HEK293 (cell line): ENCODE measurements around the gene DNAH9.

ENCODE experiments used
- CTCF ChIA-PET: fragments of 350-600 bp; formaldehyde crosslinking; extraction: SDS; loops from one replicate; lab custom pipeline; 2021; ENCODE audit warnings: antibody characterized with exemption; lab: Yijun Ruan, JAX
- POLR2A ChIA-PET: fragments of 300-600 bp; formaldehyde crosslinking; extraction: SDS; loops from one replicate; lab custom pipeline; 2020; ENCODE audit warnings: antibody characterized with exemption, inconsistent platforms; lab: Yijun Ruan, JAX
- H3K27ac ChIP-seq: fragments of 200-500 bp; sonication (Bioruptor generic); 2 replicates; pipeline ENCODE4 v1.5.1; 2014; ENCODE audit warnings: low read depth, low read length, control low read depth, inconsistent platforms; ENCODE audit errors: extremely low read depth
- H3K36me3 ChIP-seq, 2 experiments: fragments of 200-500 bp in 1 of 2; sonication (Bioruptor generic) in 1 of 2; 1 replicate in 1 of 2; 2 replicates in 1 of 2; pipeline ENCODE4 v1.5.1; 2014 to 2017; ENCODE audit warnings: inconsistent platforms in 2 of 2, low read length in 2 of 2; ENCODE audit not compliant: control insufficient read depth in 2 of 2, insufficient read depth in 1 of 2
- H3K4me1 ChIP-seq: fragments of 200-500 bp; sonication (Bioruptor generic); 2 replicates; pipeline ENCODE4 v1.5.1; 2014; ENCODE audit warnings: mild to moderate bottlenecking, low read length, inconsistent platforms; ENCODE audit not compliant: control insufficient read depth, insufficient read depth
- H3K4me3 ChIP-seq: 2 replicates; pipeline ENCODE4 v1.5.1; 2011; ENCODE audit warnings: low read depth, mild to moderate bottlenecking, control low read depth, low read length, moderate library complexity
- H3K9me3 ChIP-seq: fragments of 200-500 bp; sonication (Bioruptor generic); 2 replicates; pipeline ENCODE4 v1.5.1; 2014; ENCODE audit warnings: low read depth, low read length, inconsistent platforms; ENCODE audit not compliant: control insufficient read depth, insufficient read depth
- FEZF1 ChIP-seq: fragments of 450-650 bp; formaldehyde crosslinking; IDR thresholded peaks from 2 replicates; pipeline ENCODE4 v1.5.1; 2016; ENCODE audit warnings: missing biosample characterization, missing genetic modification characterization
- HOXD13 ChIP-seq: sonication (generic); formaldehyde crosslinking; IDR thresholded peaks from 2 replicates; pipeline ENCODE4 v1.8.0; 2022; ENCODE audit warnings: missing genetic modification reagents, borderline replicate concordance
- KLF10 ChIP-seq: fragments of 450-650 bp; IDR thresholded peaks from 2 replicates; pipeline ENCODE4 v1.5.1; 2018; ENCODE audit warnings: missing biosample characterization, mild to moderate bottlenecking, missing genetic modification characterization
- KLF17 ChIP-seq: fragments of 450-650 bp; formaldehyde crosslinking; IDR thresholded peaks from 2 replicates; pipeline ENCODE4 v1.5.1; 2016; ENCODE audit warnings: missing biosample characterization, missing genetic modification characterization
- MYNN ChIP-seq: fragments of 450-650 bp; formaldehyde crosslinking; IDR thresholded peaks from 2 replicates; pipeline ENCODE4 v1.5.1; 2016; ENCODE audit warnings: missing biosample characterization, missing genetic modification characterization, borderline replicate concordance
- PRDM1 ChIP-seq: fragments of 450-650 bp; formaldehyde crosslinking; IDR thresholded peaks from 2 replicates; pipeline ENCODE4; 2016; ENCODE audit warnings: missing biosample characterization, missing genetic modification characterization
- TRIM28 ChIP-seq: IDR thresholded peaks from 2 replicates; pipeline ENCODE4 v1.6.1; 2011; ENCODE audit warnings: low read length, control low read depth, borderline replicate concordance
- ZBTB1 ChIP-seq: fragments of 450-650 bp; formaldehyde crosslinking; IDR thresholded peaks from 2 replicates; pipeline ENCODE4 v1.5.1; 2016; ENCODE audit warnings: missing biosample characterization, missing genetic modification characterization
- ZBTB8A ChIP-seq: fragments of 450-650 bp; formaldehyde crosslinking; IDR thresholded peaks from 2 replicates; pipeline ENCODE4 v1.5.1; 2016; ENCODE audit warnings: missing biosample characterization, missing genetic modification characterization
- ZNF175 ChIP-seq: fragments of 450-650 bp; formaldehyde crosslinking; IDR thresholded peaks from 2 replicates; pipeline ENCODE4 v1.5.1; 2016; ENCODE audit warnings: missing biosample characterization, missing genetic modification characterization
- ZNF248 ChIP-seq: fragments of 450-650 bp; formaldehyde crosslinking; IDR thresholded peaks from 2 replicates; pipeline ENCODE4 v1.5.1; 2017; ENCODE audit warnings: missing biosample characterization, missing genetic modification characterization
- ZNF362 ChIP-seq: fragments of 450-650 bp; formaldehyde crosslinking; IDR thresholded peaks from 2 replicates; pipeline ENCODE4 v1.5.1; 2016; ENCODE audit warnings: missing biosample characterization, missing genetic modification characterization
- ZNF510 ChIP-seq: fragments of 450-650 bp; formaldehyde crosslinking; IDR thresholded peaks from 2 replicates; pipeline ENCODE4 v1.5.1; 2018; ENCODE audit warnings: mild to moderate bottlenecking, missing genetic modification characterization, missing biosample characterization; ENCODE audit not compliant: insufficient replicate concordance
- ZNF513 ChIP-seq: fragments of 450-650 bp; IDR thresholded peaks from 2 replicates; pipeline ENCODE4 v1.5.1; 2018; ENCODE audit warnings: missing biosample characterization, missing genetic modification characterization
- ZNF530 ChIP-seq: fragments of 450-650 bp; formaldehyde crosslinking; IDR thresholded peaks from 2 replicates; pipeline ENCODE4 v1.5.1; 2016; ENCODE audit warnings: low read depth, missing biosample characterization, missing genetic modification characterization
- ZNF549 ChIP-seq: fragments of 450-650 bp; IDR thresholded peaks from 2 replicates; pipeline ENCODE4 v1.5.1; 2018; ENCODE audit warnings: missing biosample characterization, missing genetic modification characterization, mild to moderate bottlenecking, inconsistent platforms, moderate library complexity
- ZNF561 ChIP-seq: fragments of 450-650 bp; IDR thresholded peaks from 2 replicates; pipeline ENCODE4 v1.5.1; 2018; ENCODE audit warnings: missing biosample characterization, missing genetic modification characterization, borderline replicate concordance
- ZNF571 ChIP-seq: fragments of 450-650 bp; formaldehyde crosslinking; IDR thresholded peaks from 2 replicates; pipeline ENCODE4 v1.5.0; 2017; ENCODE audit warnings: missing biosample characterization, missing genetic modification characterization
- ZNF639 ChIP-seq: fragments of 450-650 bp; formaldehyde crosslinking; IDR thresholded peaks from 2 replicates; pipeline ENCODE4 v1.5.1; 2016; ENCODE audit warnings: missing biosample characterization, missing genetic modification characterization
- ZNF670 ChIP-seq: fragments of 450-650 bp; formaldehyde crosslinking; IDR thresholded peaks from 2 replicates; pipeline ENCODE4 v1.5.1; 2016; ENCODE audit warnings: missing biosample characterization, missing genetic modification characterization, low read depth
- ZNF707 ChIP-seq: fragments of 450-650 bp; formaldehyde crosslinking; IDR thresholded peaks from 2 replicates; pipeline ENCODE4 v1.5.1; 2016; ENCODE audit warnings: missing biosample characterization, missing genetic modification characterization
- ZNF837 ChIP-seq: fragments of 450-650 bp; formaldehyde crosslinking; IDR thresholded peaks from 2 replicates; pipeline ENCODE4 v1.5.1; 2016; ENCODE audit warnings: missing biosample characterization, missing genetic modification characterization
- ZSCAN30 ChIP-seq: fragments of 450-650 bp; IDR thresholded peaks from 2 replicates; pipeline ENCODE4 v1.5.1; 2018; ENCODE audit warnings: missing biosample characterization, mild to moderate bottlenecking, missing genetic modification characterization, moderate library complexity
- TF ChIP-seq, protein P1 (sequence below): fragments of 450-650 bp; formaldehyde crosslinking; IDR thresholded peaks from 2 replicates; pipeline ENCODE4 v1.5.1; 2017; ENCODE audit warnings: missing biosample characterization, missing genetic modification characterization
- TF ChIP-seq, protein P2 (sequence below): fragments of 450-650 bp; IDR thresholded peaks from 2 replicates; pipeline ENCODE4 v1.5.1; 2018; ENCODE audit warnings: missing biosample characterization, mild to moderate bottlenecking, missing genetic modification characterization

Gene DNAH9

DNA sequence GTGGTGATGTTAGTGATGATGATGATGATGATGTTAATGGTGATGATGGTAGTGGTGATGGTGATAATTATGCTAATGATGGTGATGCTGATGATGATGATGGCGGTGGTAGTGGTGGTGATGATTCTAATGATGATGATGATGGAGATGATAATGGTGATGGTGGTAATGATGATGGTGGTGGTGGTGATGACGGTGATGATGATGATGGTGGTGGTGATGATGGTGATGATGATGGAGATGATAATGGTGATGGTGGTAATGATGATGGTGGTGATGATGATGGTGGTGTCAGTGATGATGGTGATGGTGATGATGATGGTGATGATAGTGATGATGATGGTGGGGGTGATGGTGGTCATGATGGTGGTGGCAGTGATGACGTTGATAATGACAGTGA, 132.5 kb downstream of the DNAH9 start:
- ChIA-PET CTCF (interaction anchor here (1.6 kb wide), 1 partner anchor 87 kb away, joined by 4 read pairs; no protein-coding TSS in a partner anchor), POLR2A (no interaction called here)
- Histone ChIP-seq H3K4me3 (no peak overlapping the region), H3K9me3 (no peaks in the 10 kb centered on the region), H3K4me1 (no peaks in the 10 kb centered on the region), H3K36me3 (no peaks in the 10 kb centered on the region), H3K27ac (no peak overlapping the region)
- TF ChIP-seq ZNF571 (tag by site-specific recombination) (0 out of 2 replicates have a peak, but pooled peaks have one; percentile 35), ZNF513 (tag by site-specific recombination) (peak; percentile 94), ZNF530 (tag by site-specific recombination) (no peak)

DNA sequence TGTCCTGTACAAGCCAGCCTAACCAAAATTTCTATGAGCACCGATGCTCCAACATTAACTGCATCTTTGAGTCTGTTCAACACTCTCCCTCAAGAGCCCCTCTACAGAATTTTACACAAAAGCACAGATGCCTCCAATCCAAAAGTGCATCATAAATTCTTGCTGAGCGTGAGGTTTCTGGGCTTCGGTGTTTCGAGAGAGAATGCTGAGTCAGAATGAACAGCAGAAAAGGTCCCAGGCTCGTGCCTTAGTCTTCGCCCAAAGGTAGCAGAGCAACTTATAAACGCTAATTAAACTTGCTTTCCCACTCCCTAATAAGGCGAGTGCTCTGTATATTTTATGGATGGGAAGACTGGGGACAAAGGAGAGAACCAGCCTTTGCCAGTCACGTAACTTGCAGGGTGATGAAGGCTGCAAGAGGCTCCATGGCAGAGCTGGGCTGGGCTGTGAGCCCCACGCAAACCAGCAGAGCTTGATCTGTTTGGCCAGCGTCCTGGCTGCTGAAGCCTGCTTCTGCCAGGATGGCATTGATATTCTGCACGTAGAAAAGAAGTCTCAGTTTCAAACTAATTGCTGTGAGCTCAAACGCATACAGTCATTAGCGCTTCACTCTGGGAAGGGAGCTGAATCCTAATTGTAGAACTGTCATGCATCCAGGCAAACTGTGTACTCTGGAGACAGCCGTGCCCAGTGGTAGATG, 138.5 kb downstream of the DNAH9 start:
- H3K27ac ChIP-seq: no peak overlapping the region
- no peaks in the 10 kb centered on the region for H3K36me3 ChIP-seq
- no peaks in the 10 kb centered on the region for H3K9me3 ChIP-seq
- no peak overlapping the region for H3K4me3 ChIP-seq
- H3K4me1 ChIP-seq: no peaks in the 10 kb centered on the region
- POLR2A ChIA-PET: no interaction called here
- TF ChIP-seq TRIM28: no peak
- TF ChIP-seq, protein P1, sequence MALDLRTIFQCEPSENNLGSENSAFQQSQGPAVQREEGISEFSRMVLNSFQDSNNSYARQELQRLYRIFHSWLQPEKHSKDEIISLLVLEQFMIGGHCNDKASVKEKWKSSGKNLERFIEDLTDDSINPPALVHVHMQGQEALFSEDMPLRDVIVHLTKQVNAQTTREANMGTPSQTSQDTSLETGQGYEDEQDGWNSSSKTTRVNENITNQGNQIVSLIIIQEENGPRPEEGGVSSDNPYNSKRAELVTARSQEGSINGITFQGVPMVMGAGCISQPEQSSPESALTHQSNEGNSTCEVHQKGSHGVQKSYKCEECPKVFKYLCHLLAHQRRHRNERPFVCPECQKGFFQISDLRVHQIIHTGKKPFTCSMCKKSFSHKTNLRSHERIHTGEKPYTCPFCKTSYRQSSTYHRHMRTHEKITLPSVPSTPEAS (tag by site-specific recombination): no peak
- TF ChIP-seq ZNF561: no peak
- TF ChIP-seq ZNF639: no peak
- no peak for TF ChIP-seq ZNF707 (tag by site-specific recombination)
- no peak for TF ChIP-seq ZNF837 (tag by site-specific recombination)
- TF ChIP-seq ZSCAN30 (tag by site-specific recombination): no peak
- no peak for TF ChIP-seq HOXD13 (CRISPR knock-in tag)
- no peak for TF ChIP-seq ZNF670 (tag by site-specific recombination)
- TF ChIP-seq, protein P2, sequence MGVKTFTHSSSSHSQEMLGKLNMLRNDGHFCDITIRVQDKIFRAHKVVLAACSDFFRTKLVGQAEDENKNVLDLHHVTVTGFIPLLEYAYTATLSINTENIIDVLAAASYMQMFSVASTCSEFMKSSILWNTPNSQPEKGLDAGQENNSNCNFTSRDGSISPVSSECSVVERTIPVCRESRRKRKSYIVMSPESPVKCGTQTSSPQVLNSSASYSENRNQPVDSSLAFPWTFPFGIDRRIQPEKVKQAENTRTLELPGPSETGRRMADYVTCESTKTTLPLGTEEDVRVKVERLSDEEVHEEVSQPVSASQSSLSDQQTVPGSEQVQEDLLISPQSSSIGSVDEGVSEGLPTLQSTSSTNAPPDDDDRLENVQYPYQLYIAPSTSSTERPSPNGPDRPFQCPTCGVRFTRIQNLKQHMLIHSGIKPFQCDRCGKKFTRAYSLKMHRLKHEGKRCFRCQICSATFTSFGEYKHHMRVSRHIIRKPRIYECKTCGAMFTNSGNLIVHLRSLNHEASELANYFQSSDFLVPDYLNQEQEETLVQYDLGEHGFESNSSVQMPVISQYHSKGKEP: no peak
- CTCF ChIA-PET: no interaction called here

GRCh38 chr17:11737313-11737679, 139.0 kb downstream of the DNAH9 start:
- ChIA-PET POLR2A (no interaction called here), CTCF (no interaction called here)
- Histone ChIP-seq H3K36me3 (no peaks in the 10 kb centered on the region), H3K27ac (no peak overlapping the region), H3K9me3 (no peaks in the 10 kb centered on the region), H3K4me3 (no peak overlapping the region), H3K4me1 (no peaks in the 10 kb centered on the region)
- no peak for TF ChIP-seq KLF10
- no peak for TF ChIP-seq ZNF362 (tag by site-specific recombination)
- no peak for TF ChIP-seq FEZF1 (tag by site-specific recombination)
- no peak for TF ChIP-seq ZNF175 (tag by site-specific recombination)
- no peak for TF ChIP-seq PRDM1 (tag by site-specific recombination)
- TF ChIP-seq ZNF248 (tag by site-specific recombination): no peak
- no peak for TF ChIP-seq ZNF510 (tag by site-specific recombination)
- TF ChIP-seq ZBTB8A (tag by site-specific recombination): no peak
- TF ChIP-seq KLF17 (tag by site-specific recombination): no peak
- TF ChIP-seq ZNF549 (tag by site-specific recombination): no peak
- no peak for TF ChIP-seq MYNN (tag by site-specific recombination)
- no peak for TF ChIP-seq ZBTB1 (tag by site-specific recombination)
